ENCODE data around the gene TIMM21.

TIMM21 gene

GRCh38 chr18:74146756-74147155 lies 1.6 kb upstream of the TIMM21 start:
- in situ Hi-C loops (cut with HindIII; ENCODE audit: low sequenced_read_pairs): no loop called here

- in situ Hi-C loops (cut with HindIII; ENCODE audit: low sequenced_read_pairs): no loop called here
These were observed 888 bp upstream of the TIMM21 start for GRCh38 chr18:74147491-74147778.

GRCh38 chr18:74148543-74149070 lies 284 bp downstream of the TIMM21 start:
- in situ Hi-C loops (cut with HindIII; ENCODE audit: low sequenced_read_pairs): no loop called here

GRCh38 chr18:74149878-74150277 lies 1.6 kb downstream of the TIMM21 start:
- in situ Hi-C loops (cut with HindIII; ENCODE audit: low sequenced_read_pairs): no loop called here

- in situ Hi-C loops (cut with HindIII; ENCODE audit: low sequenced_read_pairs): no loop called here
These were observed 3.9 kb downstream of the TIMM21 start for GRCh38 chr18:74152270-74152669.

GRCh38 chr18:74152857-74153256 lies 4.5 kb downstream of the TIMM21 start:
- in situ Hi-C loops (cut with HindIII; ENCODE audit: low sequenced_read_pairs): no loop called here

- in situ Hi-C loops (cut with HindIII; ENCODE audit: low sequenced_read_pairs): no loop called here
These were observed 5.1 kb downstream of the TIMM21 start for GRCh38 chr18:74153377-74153776.

- in situ Hi-C loops (cut with HindIII; ENCODE audit: low sequenced_read_pairs): no loop called here
These were observed 5.5 kb downstream of the TIMM21 start for GRCh38 chr18:74153793-74154192.

- in situ Hi-C loops (cut with HindIII; ENCODE audit: low sequenced_read_pairs): no loop called here
These were observed 6.4 kb downstream of the TIMM21 start for GRCh38 chr18:74154716-74155115.

- in situ Hi-C loops (cut with HindIII; ENCODE audit: low sequenced_read_pairs): no loop called here
These were observed 7.0 kb downstream of the TIMM21 start for GRCh38 chr18:74155276-74155675.

GRCh38 chr18:74163019-74163660 lies 14.8 kb downstream of the TIMM21 start:
- in situ Hi-C loops (cut with HindIII; ENCODE audit: low sequenced_read_pairs): no loop called here

- in situ Hi-C loops (cut with HindIII; ENCODE audit: low sequenced_read_pairs): no loop called here
These were observed 18.1 kb downstream of the TIMM21 start for GRCh38 chr18:74166386-74166785.

GRCh38 chr18:74171910-74172606 lies 23.7 kb downstream of the TIMM21 start:
- in situ Hi-C loops (cut with HindIII; ENCODE audit: low sequenced_read_pairs): no loop called here

- in situ Hi-C loops (cut with HindIII; ENCODE audit: low sequenced_read_pairs): no loop called here
These were observed 24.5 kb downstream of the TIMM21 start for GRCh38 chr18:74172697-74173433.

GRCh38 chr18:74173434-74173750 lies 25.1 kb downstream of the TIMM21 start:
- in situ Hi-C loops (cut with HindIII; ENCODE audit: low sequenced_read_pairs): no loop called here

- in situ Hi-C loops (cut with HindIII; ENCODE audit: low sequenced_read_pairs): no loop called here
These were observed 27.3 kb downstream of the TIMM21 start for GRCh38 chr18:74175658-74176057.

GRCh38 chr18:74178884-74179283 lies 30.6 kb downstream of the TIMM21 start:
- in situ Hi-C loops (cut with HindIII; ENCODE audit: low sequenced_read_pairs): no loop called here

GRCh38 chr18:74179623-74180199 lies 31.4 kb downstream of the TIMM21 start:
- in situ Hi-C loops (cut with HindIII; ENCODE audit: low sequenced_read_pairs): no loop called here

GRCh38 chr18:74182335-74182734 lies 34.0 kb downstream of the TIMM21 start:
- in situ Hi-C loops (cut with HindIII; ENCODE audit: low sequenced_read_pairs): no loop called here

GRCh38 chr18:74183130-74183529 lies 34.8 kb downstream of the TIMM21 start:
- in situ Hi-C loops (cut with HindIII; ENCODE audit: low sequenced_read_pairs): no loop called here

GRCh38 chr18:74184875-74185274 lies 36.6 kb downstream of the TIMM21 start:
- in situ Hi-C loops (cut with HindIII; ENCODE audit: low sequenced_read_pairs): no loop called here

- in situ Hi-C loops (cut with HindIII; ENCODE audit: low sequenced_read_pairs): no loop called here
These were observed 37.5 kb downstream of the TIMM21 start for GRCh38 chr18:74185860-74186259.
